ENCODE data around the gene ITGB5.
"Not testable (repeated sequence)": the region's sequence is repeated elsewhere in the genome, so short reads cannot be mapped to it uniquely, and the experiment has no call there.

ITGB5 gene

DNA sequence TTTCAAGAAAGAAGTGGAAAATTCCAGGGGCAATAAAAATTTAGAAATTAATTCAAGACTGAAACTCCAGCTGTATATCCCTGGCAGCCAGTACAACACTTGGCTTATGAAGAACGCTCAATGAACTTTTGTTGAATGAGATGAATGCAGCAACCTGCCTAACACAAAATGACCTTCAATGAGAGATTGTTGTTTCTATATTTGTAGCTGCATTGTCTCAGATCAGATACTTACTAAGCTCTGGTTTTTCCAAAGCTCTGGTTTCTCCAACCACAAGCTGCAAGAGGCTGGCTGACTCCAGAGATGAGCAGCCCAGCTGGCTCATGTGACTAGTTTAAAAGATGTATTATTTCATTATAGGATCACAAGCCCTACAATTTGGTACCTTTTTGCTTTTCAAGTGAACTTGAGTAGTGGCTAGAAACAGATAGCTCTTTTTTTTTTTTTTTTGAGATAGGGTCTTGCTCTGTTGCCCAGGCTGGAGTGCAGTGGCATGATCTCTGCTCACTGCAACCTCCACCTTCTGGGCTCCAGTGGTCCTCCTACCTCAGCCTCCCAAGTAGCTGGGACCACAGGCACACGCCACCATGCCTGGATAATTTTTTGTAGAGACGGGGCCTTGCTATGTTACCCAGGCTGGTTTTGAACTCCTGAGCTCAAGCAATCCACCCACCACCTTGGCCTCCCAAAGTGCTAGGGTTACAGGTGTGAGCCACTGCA, 99.5 kb downstream of the ITGB5 start:
- POLR2A ChIA-PET = no interaction called here
- DNase-seq (ENCODE audit: extremely low spot score) = no peak
- no peak for TF ChIP-seq CTCF (IDR thresholded peaks at IDR 0.05; ENCODE audit: control extremely low read depth, extremely low read depth, low read depth, missing control alignments)
- CTCF ChIA-PET = interaction anchor here (0.8 to 4.7 kb wide), 13 partner anchors 9 to 237 kb away, joined by 3 to 42 read pairs (median 4); no protein-coding TSS in a partner anchor

DNA sequence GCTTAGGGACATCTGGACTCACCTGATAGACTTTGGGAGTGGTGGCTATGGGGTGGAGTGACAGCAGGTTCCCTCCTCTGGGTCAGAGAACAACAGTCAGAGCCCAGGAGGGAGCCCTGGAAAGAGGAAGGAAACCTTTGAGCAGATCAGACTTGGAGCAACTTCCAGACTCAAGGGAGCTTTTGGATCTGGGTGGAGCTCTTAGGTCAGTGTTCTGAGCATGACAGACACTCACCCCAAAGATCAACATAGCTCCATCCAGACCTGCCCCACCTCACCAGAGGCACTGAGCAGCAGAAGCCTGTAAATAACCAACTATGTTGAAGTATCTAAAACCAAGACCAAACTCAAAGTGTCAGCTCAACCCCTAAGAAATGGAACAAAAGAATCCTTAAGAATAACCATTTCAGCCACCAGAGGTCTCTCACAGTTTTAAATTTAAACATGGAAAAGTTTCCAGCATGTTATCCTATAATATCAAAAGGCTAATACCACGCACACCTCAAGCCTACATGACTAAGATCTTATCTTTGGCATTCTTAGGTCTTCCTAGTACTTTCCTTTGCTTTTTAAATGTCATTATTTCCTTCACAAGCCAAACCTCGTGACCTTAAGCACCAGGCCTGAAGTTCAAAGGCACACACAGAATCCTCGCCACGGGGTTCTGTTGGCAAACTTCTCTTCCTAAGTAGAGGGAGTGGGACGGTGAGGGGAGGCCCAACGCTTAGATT, 100.5 kb downstream of the ITGB5 start:
- ChIA-PET CTCF (interaction anchor here (0.9 to 4.7 kb wide), 13 partner anchors 10 to 236 kb away, joined by 3 to 42 read pairs (median 4); no protein-coding TSS in a partner anchor), POLR2A (no interaction called here)
- no peak for DNase-seq (ENCODE audit: extremely low spot score)
- no peak for TF ChIP-seq CTCF (IDR thresholded peaks at IDR 0.05; ENCODE audit: control extremely low read depth, extremely low read depth, low read depth, missing control alignments)

GRCh38 chr3:124785973-124786372, 101.2 kb downstream of the ITGB5 start:
- DNase-seq (ENCODE audit: extremely low spot score) = no peak
- ChIA-PET CTCF (interaction anchor here (1.0 to 4.7 kb wide), 7 partner anchors 10 to 116 kb away, joined by 3 to 42 read pairs (median 7); no protein-coding TSS in a partner anchor), POLR2A (no interaction called here)
- no peak for TF ChIP-seq CTCF (IDR thresholded peaks at IDR 0.05; ENCODE audit: control extremely low read depth, extremely low read depth, low read depth, missing control alignments)

DNA sequence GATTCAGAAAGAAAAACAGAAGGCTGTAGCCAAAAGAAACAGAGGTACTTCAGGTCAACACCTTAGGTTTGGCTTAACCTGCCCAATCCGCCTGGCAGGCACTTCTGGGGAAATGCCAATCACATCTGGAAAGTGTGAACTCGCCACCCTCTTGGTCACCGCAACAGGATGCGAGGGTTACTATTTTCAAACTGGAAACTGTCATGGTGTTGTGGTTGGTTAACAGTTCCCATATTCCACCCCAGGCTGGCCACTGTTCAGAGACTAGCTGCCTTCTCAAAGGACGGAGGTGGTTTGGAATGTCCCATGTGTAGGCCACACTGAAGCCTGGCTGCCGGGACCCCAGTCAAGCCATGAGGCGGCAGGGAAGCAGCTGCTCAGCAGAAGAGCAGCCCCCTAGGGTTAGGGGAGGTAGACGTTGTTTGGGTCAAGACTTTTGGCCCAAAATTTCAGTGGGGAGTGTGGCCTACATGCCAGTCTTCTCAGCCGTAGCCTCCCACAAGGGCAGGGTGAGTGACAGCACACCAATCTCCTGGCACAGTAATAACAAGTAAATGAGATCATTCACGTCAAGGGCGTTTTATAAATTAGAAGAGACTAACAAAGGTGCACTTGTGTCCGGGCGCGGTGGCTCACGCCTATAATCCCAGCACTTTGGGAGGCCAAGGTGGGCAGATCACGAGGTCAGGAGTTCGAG, 102.3 kb downstream of the ITGB5 start:
- POLR2A ChIA-PET = no interaction called here
- no peak for TF ChIP-seq CTCF (IDR thresholded peaks at IDR 0.05; ENCODE audit: control extremely low read depth, extremely low read depth, low read depth, missing control alignments)
- DNase-seq (ENCODE audit: extremely low spot score) = no peak
- CTCF ChIA-PET = interaction anchor here (0.7 to 4.7 kb wide), 6 partner anchors 15 to 801 kb away, joined by 3 to 42 read pairs (median 4); no protein-coding TSS in a partner anchor

GRCh38 chr3:124783696-124784095, 103.5 kb downstream of the ITGB5 start:
- TF ChIP-seq CTCF (IDR thresholded peaks at IDR 0.05; ENCODE audit: control extremely low read depth, extremely low read depth, low read depth, missing control alignments) = no peak
- no peak for DNase-seq (ENCODE audit: extremely low spot score)
- CTCF ChIA-PET = interaction anchor here (1.1 to 1.2 kb wide), 2 partner anchors 118 to 122 kb away, joined by 3 read pairs; no protein-coding TSS in a partner anchor
- POLR2A ChIA-PET = no interaction called here

GRCh38 chr3:124782377-124782712, 104.8 kb downstream of the ITGB5 start:
- DNase-seq (ENCODE audit: extremely low spot score); POLR2A ChIA-PET: not testable (repeated sequence)
- CTCF ChIA-PET = interaction anchor here (1.6 kb wide), 1 partner anchor 119 kb away, joined by 3 read pairs; no protein-coding TSS in a partner anchor

Measured in GM10248 (cell line).